ENCODE measurements around the gene HSPA1L. TPM values are rescaled to one million over a fixed set of nuclear protein-coding genes. Genes with fewer than 3 reads are reported as not detected.
A peak's percentile ranks its signal among the peaks of the same experiment; 100 is the strongest.
"Not testable (repeated sequence)": the region's sequence is repeated elsewhere in the genome, so short reads cannot be mapped to it uniquely, and the experiment has no call there.

Gene HSPA1L
- total RNA-seq, 2 experiments from 2014 or later, result 3.3 to 4.5 TPM

- Mint-ChIP-seq H3K27me3 (no peaks in the 10 kb centered on the region), H3K4me1 (no peaks in the 10 kb centered on the region), H3K9me3 (no peaks in the 10 kb centered on the region), H3K4me3 (no peak overlapping the region), H3K36me3 (no peaks in the 10 kb centered on the region), H3K27ac (no peak overlapping the region)
- DNase-seq, result no peak
- POLR2A ChIA-PET, result interaction anchor here (0.6 kb wide), 1 partner anchor 119 kb away, joined by 3 read pairs; no protein-coding TSS in a partner anchor
- no peak for ATAC-seq (ENCODE audit: low read depth)
Observed at GRCh38 chr6:31850765-31851484, 35.8 kb upstream of the HSPA1L start.

GRCh38 chr6:31847276-31847978 is 32.3 kb upstream of the HSPA1L start:
- POLR2A ChIA-PET, result interaction anchor here (0.7 to 1.1 kb wide), 3 partner anchors 13 to 379 kb away, joined by 3 to 5 read pairs (median 4); partner anchors contain the start of gene HSPA1B
- DNase-seq (no peak), ATAC-seq (ENCODE audit: low read depth) (no peak)
- Mint-ChIP-seq H3K4me1 (peaks cover 3% of the 10 kb centered on the region), H3K36me3 (peaks cover 8% of the 10 kb centered on the region), H3K27ac (no peak overlapping the region), H3K9me3 (no peaks in the 10 kb centered on the region), H3K27me3 (no peaks in the 10 kb centered on the region), H3K4me3 (no peak overlapping the region)

GRCh38 chr6:31844507-31844906 is 29.4 kb upstream of the HSPA1L start:
- peaks cover 9% of the 10 kb centered on the region for H3K4me1 Mint-ChIP-seq
- no peak overlapping the region for H3K27ac Mint-ChIP-seq
- H3K27me3 Mint-ChIP-seq, result no peaks in the 10 kb centered on the region
- H3K4me3 Mint-ChIP-seq, result no peak overlapping the region
- H3K36me3 Mint-ChIP-seq, result peaks cover 28% of the 10 kb centered on the region
- DNase-seq, result no peak
- ATAC-seq (ENCODE audit: low read depth), result no peak
- POLR2A ChIA-PET, result interaction anchor here (1.4 kb wide), 1 partner anchor 18 kb away, joined by 5 read pairs; the partner anchor contains the start of gene NEU1
- H3K9me3 Mint-ChIP-seq, result no peaks in the 10 kb centered on the region

GRCh38 chr6:31842053-31842452 is 27.0 kb upstream of the HSPA1L start:
- POLR2A ChIA-PET, result no interaction called here
- ATAC-seq (ENCODE audit: low read depth), result no peak
- H3K27me3 Mint-ChIP-seq, result no peaks in the 10 kb centered on the region
- no peak overlapping the region for H3K4me3 Mint-ChIP-seq
- H3K36me3 Mint-ChIP-seq, result peaks cover 42% of the 10 kb centered on the region
- no peaks in the 10 kb centered on the region for H3K9me3 Mint-ChIP-seq
- H3K4me1 Mint-ChIP-seq, result peaks cover 22% of the 10 kb centered on the region
- H3K27ac Mint-ChIP-seq, result no peak overlapping the region
- DNase-seq, result no peak

- not testable (repeated sequence) for H3K9me3 Mint-ChIP-seq, H3K27ac Mint-ChIP-seq
Observed at GRCh38 chr6:31839779-31840126, 24.7 kb upstream of the HSPA1L start.

GRCh38 chr6:31838968-31839367 is 23.9 kb upstream of the HSPA1L start:
- DNase-seq (no peak), ATAC-seq (ENCODE audit: low read depth) (no peak)
- Mint-ChIP-seq H3K4me1 (peaks cover 29% of the 10 kb centered on the region), H3K36me3 (peaks cover 50% of the 10 kb centered on the region), H3K9me3 (no peaks in the 10 kb centered on the region), H3K4me3 (peak overlapping the region; percentile 50), H3K27ac (peak overlapping the region; percentile 45), H3K27me3 (no peaks in the 10 kb centered on the region)
- POLR2A ChIA-PET, result interaction anchor here (0.6 to 1.5 kb wide), 4 partner anchors 10 to 187 kb away, joined by 3 to 5 read pairs (median 4); partner anchors contain the start of genes BAG6, DDAH2 and LSM2

More at GRCh38 chr6:31839779-31840126, 24.7 kb upstream of the HSPA1L start:
- POLR2A ChIA-PET, result interaction anchor here (0.7 to 1.3 kb wide), 2 partner anchors 23 to 224 kb away, joined by 3 read pairs; partner anchors contain the start of gene NEU1
- peaks cover 49% of the 10 kb centered on the region for H3K36me3 Mint-ChIP-seq
- ATAC-seq (ENCODE audit: low read depth); H3K27me3 Mint-ChIP-seq; H3K4me3 Mint-ChIP-seq; DNase-seq: not testable (repeated sequence)
- H3K4me1 Mint-ChIP-seq, result peaks cover 29% of the 10 kb centered on the region

- Mint-ChIP-seq H3K27ac (peak overlapping the region; percentile 93), H3K4me3 (peak overlapping the region; percentile 84), H3K4me1 (peaks cover 31% of the 10 kb centered on the region), H3K36me3 (peaks cover 50% of the 10 kb centered on the region)
- DNase-seq; H3K9me3 Mint-ChIP-seq; ATAC-seq (ENCODE audit: low read depth); H3K27me3 Mint-ChIP-seq: not testable (repeated sequence)
- POLR2A ChIA-PET, result interaction anchor here (0.6 to 1.5 kb wide), 4 partner anchors 11 to 109 kb away, joined by 3 to 5 read pairs (median 4); partner anchors contain the start of genes DDAH2, EHMT2 and LSM2
Observed at GRCh38 chr6:31838114-31838553, 23.1 kb upstream of the HSPA1L start.

GRCh38 chr6:31837369-31838113 is 22.5 kb upstream of the HSPA1L start:
- H3K27me3 Mint-ChIP-seq, result no peaks in the 10 kb centered on the region
- DNase-seq (no peak), ATAC-seq (ENCODE audit: low read depth) (no peak)
- POLR2A ChIA-PET, result interaction anchor here (0.9 to 3.0 kb wide), 6 partner anchors 22 to 296 kb away, joined by 3 to 30 read pairs (median 4); partner anchors contain the start of genes C6orf47, DDX39B, EHMT2 and LSM2
- no peaks in the 10 kb centered on the region for H3K9me3 Mint-ChIP-seq
- H3K4me3 Mint-ChIP-seq, result peak overlapping the region; percentile 84
- H3K27ac Mint-ChIP-seq, result peak overlapping the region; percentile 93
- H3K36me3 Mint-ChIP-seq, result peaks cover 50% of the 10 kb centered on the region
- peaks cover 31% of the 10 kb centered on the region for H3K4me1 Mint-ChIP-seq

GRCh38 chr6:31836474-31837368 is 21.6 kb upstream of the HSPA1L start:
- peaks cover 46% of the 10 kb centered on the region for H3K36me3 Mint-ChIP-seq
- H3K27me3 Mint-ChIP-seq, result no peaks in the 10 kb centered on the region
- no peak for ATAC-seq (ENCODE audit: low read depth)
- H3K4me1 Mint-ChIP-seq, result peaks cover 31% of the 10 kb centered on the region
- H3K27ac Mint-ChIP-seq, result peak overlapping the region; percentile 93
- H3K4me3 Mint-ChIP-seq, result peak overlapping the region; percentile 84
- no peak for DNase-seq
- H3K9me3 Mint-ChIP-seq, result no peaks in the 10 kb centered on the region
- POLR2A ChIA-PET, result interaction anchor here (0.7 to 3.1 kb wide), 13 partner anchors 9 to 342 kb away, joined by 3 to 30 read pairs (median 4); partner anchors contain the start of genes C6orf47, DDX39B, EHMT2 and HSPA1B

- Mint-ChIP-seq H3K9me3 (no peaks in the 10 kb centered on the region), H3K27ac (peak overlapping the region; percentile 93), H3K27me3 (no peaks in the 10 kb centered on the region), H3K36me3 (peaks cover 43% of the 10 kb centered on the region), H3K4me1 (peaks cover 31% of the 10 kb centered on the region), H3K4me3 (peak overlapping the region; percentile 84)
- ATAC-seq (ENCODE audit: low read depth) (no peak), DNase-seq (no peak)
- POLR2A ChIA-PET, result interaction anchor here (0.7 to 3.1 kb wide), 16 partner anchors 9 to 341 kb away, joined by 3 to 30 read pairs (median 4); partner anchors contain the start of genes ABHD16A, BAG6, DDX39B and HSPA1B
Observed at GRCh38 chr6:31836047-31836473, 21.0 kb upstream of the HSPA1L start.

GRCh38 chr6:31834367-31835250 is 19.5 kb upstream of the HSPA1L start:
- Mint-ChIP-seq H3K9me3 (no peaks in the 10 kb centered on the region), H3K36me3 (peaks cover 39% of the 10 kb centered on the region), H3K27ac (peak overlapping the region; percentile 93), H3K4me1 (peaks cover 34% of the 10 kb centered on the region), H3K4me3 (peak overlapping the region; percentile 84), H3K27me3 (no peaks in the 10 kb centered on the region)
- ATAC-seq (ENCODE audit: low read depth) (peak; percentile 52), DNase-seq (peak; percentile 81)
- POLR2A ChIA-PET, result interaction anchor here (0.6 to 3.1 kb wide), 22 partner anchors 9 to 340 kb away, joined by 3 to 30 read pairs (median 4); partner anchors contain the start of genes ABHD16A, ATP6V1G2, BAG6 and CLIC1
